Ishikawa (cell line): ENCODE results near the gene CFAP73.

ENCODE experiments used
- EP300 ChIP-seq: IDR thresholded peaks from 2 replicates; pipeline ENCODE4 v1.6.1; 2012; ENCODE audit warnings: borderline replicate concordance
- MAX ChIP-seq: IDR thresholded peaks from 2 replicates; pipeline ENCODE4 v1.6.1; 2012
- RAD21 ChIP-seq: IDR thresholded peaks from 2 replicates; pipeline ENCODE4 v1.6.1; 2012; ENCODE audit warnings: low read depth
- REST ChIP-seq: IDR thresholded peaks from 2 replicates; pipeline ENCODE4 v1.6.1; 2012; ENCODE audit warnings: low read depth, mild to moderate bottlenecking
- TAF1 ChIP-seq: IDR thresholded peaks from 2 replicates; pipeline ENCODE4 v1.6.1; 2012; ENCODE audit warnings: low read depth, mild to moderate bottlenecking
- USF1 ChIP-seq: IDR thresholded peaks from 2 replicates; pipeline ENCODE4 v1.6.1; 2012
- YY1 ChIP-seq: IDR thresholded peaks from 2 replicates; pipeline ENCODE4 v1.6.1; 2012; ENCODE audit warnings: low read depth

DNA sequence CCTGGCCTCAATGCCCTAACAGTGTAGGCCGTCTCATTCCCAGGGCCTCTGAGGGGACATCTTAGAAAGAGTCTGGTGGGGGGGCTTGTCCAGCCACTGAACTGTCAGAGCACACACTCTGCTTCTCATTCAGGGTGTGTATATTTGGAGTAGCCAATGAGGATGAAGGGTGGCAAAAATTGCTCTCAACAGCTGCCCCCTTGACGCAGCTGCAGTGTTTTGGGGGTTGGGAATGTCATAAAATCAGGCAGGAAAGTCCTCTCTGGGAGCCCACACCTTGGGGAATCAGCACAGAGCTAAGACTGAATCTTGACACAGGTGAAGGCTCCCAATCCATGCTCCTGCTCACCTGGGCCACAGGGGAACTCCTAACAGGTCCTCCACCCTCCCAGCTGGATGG, 15.5 kb upstream of the CFAP73 start:
- TF ChIP-seq MAX (no peak), TAF1 (no peak), YY1 (no peak), RAD21 (no peak), REST (no peak), EP300 (no peak), USF1 (no peak)
